Activated CD8-positive, alpha-beta memory T cell treated with anti-CD3 and anti-CD28 coated beads for 1 hour (primary cell): Measurements from ENCODE around the gene POLR2A.

Experiments used
- DNase-seq, 2 donors: peaks; one replicate each; pipeline ENCODE4 v3.0.0-alpha.2; 2020; ENCODE audit warnings: low read depth in 1 of 2; ENCODE audit errors: extremely low read depth in 1 of 2

POLR2A gene

DNA sequence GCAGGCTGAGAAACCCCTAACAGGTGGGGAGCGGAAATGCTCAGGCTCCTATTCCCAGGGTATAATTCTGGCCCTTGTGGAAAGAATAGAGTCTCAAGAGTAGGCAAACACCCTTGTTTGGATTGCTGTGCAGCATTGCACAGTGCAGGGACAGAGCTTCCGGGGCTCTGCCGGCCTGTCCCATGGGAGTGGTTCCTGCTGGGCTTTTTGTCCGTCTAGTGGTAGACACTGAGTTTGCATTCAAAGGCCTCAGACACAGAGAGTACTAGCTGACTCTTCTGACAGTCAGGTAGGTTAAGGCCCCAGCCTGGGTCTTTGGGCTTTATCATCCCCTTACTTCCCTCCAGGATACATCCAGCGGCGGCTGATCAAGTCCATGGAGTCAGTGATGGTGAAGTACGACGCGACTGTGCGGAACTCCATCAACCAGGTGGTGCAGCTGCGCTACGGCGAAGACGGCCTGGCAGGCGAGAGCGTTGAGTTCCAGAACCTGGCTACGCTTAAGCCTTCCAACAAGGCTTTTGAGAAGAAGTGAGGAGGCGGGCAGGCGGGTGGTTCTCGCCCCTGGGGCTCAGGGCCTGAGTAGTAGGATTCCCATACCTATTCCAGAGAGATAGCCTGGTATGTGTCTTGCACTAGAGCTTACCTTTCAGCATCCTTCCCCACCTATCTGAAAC lies 18.1 kb downstream of the POLR2A start:
- DNase-seq: no peak

DNA sequence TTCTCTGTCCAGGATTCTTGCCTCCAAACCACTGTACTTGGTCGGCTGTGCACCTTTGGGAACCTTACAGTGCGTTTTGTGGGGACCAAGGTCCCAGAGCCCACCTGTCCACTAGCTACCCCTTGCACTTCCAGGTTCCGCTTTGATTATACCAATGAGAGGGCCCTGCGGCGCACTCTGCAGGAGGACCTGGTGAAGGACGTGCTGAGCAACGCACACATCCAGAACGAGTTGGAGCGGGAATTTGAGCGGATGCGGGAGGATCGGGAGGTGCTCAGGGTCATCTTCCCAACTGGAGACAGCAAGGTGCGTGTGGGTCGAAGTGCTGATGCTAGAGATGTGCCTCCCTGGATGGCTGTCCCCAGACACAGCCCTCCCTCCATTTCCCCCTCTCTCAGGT lies 18.8 kb downstream of the POLR2A start:
- DNase-seq: no peak

DNA sequence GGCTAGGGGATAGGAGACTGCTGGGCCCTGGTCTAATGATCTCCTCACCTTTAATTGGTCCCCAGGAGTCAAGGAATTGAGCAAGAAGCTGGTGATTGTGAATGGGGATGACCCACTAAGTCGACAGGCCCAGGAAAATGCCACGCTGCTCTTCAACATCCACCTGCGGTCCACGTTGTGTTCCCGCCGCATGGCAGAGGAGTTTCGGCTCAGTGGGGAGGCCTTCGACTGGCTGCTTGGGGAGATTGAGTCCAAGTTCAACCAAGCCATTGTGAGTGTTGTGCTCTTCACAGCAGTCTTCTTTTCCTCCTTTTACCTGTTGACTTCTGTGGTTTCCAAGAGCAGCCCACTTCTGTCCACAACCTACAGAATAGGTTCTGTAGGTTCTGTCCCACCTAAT lies 19.4 kb downstream of the POLR2A start:
- no peak for DNase-seq

DNA sequence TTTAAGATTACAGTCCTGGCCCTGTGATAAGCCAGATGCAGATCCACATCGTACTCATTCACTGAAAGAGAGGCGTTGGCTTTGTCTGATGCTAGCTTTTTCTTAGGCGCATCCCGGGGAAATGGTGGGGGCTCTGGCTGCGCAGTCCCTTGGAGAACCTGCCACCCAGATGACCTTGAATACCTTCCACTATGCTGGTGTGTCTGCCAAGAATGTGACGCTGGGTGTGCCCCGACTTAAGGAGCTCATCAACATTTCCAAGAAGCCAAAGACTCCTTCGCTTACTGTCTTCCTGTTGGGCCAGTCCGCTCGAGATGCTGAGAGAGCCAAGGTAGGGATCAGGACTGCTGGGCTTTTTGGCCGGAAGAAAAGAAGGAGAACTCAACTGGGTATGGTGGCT lies 24.0 kb downstream of the POLR2A start:
- DNase-seq: no peak

DNA sequence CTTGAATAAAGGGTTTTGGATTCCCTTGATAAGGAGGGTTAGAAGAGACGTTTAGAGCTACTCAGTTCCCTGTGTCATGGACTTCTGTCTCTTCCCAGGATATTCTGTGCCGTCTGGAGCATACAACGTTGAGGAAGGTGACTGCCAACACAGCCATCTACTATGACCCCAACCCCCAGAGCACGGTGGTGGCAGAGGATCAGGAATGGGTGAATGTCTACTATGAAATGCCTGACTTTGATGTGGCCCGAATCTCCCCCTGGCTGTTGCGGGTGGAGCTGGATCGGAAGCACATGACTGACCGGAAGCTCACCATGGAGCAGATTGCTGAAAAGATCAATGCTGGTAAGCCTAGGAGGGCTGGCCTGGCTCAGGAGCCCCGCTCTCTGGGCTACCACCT lies 24.7 kb downstream of the POLR2A start:
- DNase-seq: no peak

DNA sequence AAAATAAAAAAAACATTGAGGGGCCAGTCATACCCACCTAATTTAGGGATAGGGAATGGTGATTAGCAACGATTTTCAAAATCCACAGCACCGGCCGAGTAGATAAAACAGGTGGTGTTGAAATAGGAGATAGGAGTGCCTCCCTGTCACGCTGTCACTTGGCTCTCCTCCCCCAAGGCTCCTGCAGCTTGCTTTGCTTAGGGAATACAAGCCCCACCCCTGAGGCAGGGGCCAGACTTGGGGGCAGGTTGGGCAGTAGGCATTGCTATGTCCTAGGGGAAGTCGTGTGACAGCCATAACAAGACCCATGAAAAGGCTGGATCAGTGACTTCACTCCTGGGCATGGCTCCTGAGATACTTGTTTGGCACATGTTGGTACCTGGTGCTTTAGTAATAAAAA lies 25.8 kb downstream of the POLR2A start:
- no peak for DNase-seq

DNA sequence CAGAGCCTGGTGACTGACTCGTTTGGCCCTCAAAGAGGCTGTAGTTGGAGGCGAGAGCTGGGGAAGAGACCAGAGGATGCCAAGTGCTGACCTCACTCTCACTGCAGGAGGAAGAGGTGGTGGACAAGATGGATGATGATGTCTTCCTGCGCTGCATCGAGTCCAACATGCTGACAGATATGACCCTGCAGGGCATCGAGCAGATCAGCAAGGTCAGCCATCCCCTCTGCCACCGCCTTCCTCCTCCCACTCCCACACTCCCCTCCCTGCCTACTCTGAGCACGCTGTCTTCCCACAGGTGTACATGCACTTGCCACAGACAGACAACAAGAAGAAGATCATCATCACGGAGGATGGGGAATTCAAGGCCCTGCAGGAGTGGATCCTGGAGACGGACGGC lies 26.9 kb downstream of the POLR2A start:
- no peak for DNase-seq

DNA sequence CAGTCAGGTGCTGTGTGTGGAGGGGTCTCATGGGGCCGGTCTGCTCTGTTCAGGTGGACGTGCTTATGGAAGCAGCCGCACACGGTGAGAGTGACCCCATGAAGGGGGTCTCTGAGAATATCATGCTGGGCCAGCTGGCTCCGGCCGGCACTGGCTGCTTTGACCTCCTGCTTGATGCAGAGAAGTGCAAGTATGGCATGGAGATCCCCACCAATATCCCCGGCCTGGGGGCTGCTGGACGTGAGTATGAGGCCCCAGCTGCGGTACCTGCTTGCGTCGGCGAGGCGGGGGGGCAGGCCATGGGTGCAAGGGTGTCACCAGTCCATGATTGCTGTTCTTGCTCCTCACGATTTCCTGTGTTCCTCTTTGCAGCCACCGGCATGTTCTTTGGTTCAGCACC lies 27.9 kb downstream of the POLR2A start:
- no peak for DNase-seq

DNA sequence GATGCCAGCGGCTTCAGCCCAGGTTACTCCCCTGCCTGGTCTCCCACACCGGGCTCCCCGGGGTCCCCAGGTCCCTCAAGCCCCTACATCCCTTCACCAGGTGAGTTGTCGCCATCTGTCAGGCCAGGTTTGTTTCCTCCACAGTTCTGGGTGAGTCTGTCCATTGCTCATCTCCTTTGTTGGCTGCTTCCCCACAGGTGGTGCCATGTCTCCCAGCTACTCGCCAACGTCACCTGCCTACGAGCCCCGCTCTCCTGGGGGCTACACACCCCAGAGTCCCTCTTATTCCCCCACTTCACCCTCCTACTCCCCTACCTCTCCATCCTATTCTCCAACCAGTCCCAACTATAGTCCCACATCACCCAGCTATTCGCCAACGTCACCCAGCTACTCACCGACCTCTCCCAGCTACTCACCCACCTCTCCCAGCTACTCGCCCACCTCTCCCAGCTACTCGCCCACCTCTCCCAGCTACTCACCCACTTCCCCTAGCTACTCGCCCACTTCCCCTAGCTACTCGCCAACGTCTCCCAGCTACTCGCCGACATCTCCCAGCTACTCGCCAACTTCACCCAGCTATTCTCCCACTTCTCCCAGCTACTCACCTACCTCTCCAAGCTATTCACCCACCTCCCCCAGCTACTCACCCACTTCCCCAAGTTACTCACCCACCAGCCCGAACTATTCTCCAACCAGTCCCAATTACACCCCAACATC lies 28.8 kb downstream of the POLR2A start:
- DNase-seq: no peak

DNA sequence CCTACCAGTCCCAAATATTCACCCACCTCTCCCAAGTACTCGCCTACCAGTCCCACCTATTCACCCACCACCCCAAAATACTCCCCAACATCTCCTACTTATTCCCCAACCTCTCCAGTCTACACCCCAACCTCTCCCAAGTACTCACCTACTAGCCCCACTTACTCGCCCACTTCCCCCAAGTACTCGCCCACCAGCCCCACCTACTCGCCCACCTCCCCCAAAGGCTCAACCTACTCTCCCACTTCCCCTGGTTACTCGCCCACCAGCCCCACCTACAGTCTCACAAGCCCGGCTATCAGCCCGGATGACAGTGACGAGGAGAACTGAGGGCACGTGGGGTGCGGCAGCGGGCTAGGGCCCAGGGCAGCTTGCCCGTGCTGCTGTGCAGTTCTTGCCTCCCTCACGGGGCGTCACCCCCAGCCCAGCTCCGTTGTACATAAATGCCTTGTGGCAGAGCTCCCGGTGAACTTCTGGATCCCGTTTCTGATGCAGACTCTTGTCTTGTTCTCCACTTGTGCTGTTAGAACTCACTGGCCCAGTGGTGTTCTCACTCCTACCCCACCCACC lies 29.8 kb downstream of the POLR2A start:
- DNase-seq: no peak

DNA sequence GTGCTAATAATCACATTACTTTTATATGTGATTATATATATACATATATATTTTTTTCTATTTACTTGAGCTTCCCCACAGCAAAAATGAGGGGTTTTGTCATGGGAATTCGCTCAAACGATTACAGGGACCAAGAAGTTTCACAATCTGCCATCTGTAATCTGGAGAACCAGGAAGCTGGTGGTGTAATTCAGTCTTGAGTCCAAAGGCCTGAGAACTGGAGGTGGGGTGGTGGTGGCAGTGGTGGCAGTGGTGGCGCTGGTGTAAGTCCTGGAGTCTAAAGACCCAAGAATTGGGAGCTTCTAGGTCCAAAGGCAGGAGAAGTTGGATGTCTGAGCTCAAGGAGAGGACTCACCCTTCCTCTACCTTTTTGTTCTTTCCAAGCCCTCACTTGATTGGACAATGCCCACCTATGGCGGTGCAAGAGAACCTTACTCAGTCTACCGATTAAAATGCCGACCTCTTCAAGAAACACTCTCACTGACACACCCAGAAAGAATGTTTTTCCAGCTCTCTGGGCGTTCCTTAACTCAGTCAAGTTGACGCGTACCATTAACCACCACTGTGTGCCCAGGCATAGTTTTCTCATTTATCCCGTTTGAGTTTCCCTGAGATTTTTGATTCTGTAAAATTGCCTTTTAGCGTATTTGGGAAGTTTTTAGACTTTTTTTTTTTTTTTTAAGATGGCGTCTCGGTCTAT lies 31.9 kb downstream of the POLR2A start:
- no peak for DNase-seq

DNA sequence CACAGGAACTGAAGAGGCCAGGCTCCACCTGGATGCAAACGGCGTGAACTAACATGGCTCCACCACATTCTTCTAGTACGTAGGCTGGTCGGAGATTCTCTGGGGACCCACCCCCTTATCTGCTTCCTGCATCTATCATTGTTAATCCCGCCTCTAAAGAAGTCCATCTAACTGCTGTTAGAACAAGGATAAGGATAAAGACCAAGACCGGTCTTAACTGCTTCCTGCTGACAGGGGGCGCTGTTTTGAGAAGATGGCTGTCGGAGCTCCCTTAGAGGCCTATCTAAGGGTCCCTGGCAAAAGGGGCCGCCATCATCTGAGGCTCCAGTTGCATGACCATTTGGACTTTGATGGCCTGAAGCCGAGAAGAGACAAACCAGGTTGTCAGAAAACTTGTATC lies 38.9 kb downstream of the POLR2A start:
- DNase-seq: peak in 1 of 2 donors; percentile 36

DNA sequence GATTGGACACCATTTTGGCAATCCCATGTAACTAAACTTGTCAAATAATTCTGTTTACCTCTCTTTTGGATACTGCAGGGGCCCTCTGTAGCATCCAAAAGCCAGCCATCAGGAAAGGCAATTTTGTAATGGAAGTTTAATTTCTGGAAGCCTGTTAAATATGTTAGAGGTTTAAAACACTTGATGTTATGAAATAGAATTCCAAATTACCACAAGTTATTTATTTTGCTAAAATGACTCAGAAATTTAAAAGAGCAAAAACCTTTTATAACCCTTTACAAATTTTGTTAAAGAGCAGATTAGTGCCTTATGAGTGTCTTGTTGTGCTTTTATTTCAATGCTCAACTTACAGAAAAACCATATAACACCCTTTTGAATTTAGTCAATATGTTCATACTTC lies 44.7 kb downstream of the POLR2A start:
- DNase-seq: no peak

DNA sequence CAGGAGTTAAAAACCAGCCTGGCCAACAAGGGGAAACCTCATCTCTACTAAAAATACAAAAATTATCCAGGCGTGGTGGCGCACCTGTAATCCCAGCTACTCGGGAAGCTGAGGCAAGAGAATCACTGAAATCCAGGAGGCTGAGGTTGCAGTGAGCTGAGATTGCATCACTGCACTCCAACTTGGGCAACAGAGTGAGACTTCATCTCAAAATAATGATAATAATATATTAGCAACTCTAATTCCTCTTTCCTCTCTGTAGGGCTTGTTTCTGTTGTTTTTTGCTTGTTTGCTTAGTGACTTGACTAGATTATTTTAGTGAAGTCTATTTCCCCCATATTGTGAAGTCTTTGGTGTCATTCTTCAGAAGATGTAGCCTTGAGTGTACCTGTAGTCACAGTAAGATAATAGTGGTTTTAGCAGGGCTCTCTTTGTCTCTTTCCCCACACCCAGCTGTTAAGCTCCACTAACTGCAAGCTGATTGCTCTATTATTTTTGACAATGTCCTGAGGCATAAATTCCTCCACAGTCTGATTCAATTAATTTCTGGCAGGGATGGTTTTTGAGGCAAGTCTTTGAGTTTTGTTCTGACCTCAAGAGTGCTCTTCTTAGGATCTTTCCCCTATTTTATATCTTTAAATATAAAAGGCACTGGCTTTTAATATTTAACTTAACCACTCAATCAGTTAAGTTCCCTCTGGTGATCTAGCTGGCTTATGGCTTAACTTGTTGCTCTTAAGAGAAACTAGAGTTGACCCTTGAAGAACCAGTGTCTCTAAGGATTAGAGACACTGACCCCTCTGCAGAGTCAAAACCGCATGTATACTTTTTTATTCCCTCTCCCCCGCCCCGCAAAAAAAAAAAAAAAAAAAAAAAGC lies 46.1 kb downstream of the POLR2A start:
- no peak for DNase-seq

DNA sequence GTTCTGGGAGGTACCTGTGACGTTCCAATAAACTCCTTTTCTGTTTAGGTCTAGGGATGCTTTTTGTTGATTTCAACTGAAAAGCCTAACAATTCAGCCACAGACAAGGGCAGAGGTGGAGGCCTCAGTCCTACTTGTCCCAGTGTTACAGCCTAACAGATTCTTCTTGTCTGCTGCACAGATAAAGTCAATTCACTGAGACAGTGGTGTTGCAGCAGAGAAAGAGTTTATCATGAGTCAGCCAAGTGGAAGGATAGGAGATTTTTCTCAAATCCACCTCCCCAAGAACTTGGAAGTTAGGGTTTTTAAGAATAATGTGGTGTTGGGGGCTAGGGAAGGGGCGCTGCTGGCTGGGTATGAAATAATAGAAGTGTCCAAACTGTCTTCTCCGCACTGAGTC lies 53.9 kb downstream of the POLR2A start:
- DNase-seq: no peak

DNA sequence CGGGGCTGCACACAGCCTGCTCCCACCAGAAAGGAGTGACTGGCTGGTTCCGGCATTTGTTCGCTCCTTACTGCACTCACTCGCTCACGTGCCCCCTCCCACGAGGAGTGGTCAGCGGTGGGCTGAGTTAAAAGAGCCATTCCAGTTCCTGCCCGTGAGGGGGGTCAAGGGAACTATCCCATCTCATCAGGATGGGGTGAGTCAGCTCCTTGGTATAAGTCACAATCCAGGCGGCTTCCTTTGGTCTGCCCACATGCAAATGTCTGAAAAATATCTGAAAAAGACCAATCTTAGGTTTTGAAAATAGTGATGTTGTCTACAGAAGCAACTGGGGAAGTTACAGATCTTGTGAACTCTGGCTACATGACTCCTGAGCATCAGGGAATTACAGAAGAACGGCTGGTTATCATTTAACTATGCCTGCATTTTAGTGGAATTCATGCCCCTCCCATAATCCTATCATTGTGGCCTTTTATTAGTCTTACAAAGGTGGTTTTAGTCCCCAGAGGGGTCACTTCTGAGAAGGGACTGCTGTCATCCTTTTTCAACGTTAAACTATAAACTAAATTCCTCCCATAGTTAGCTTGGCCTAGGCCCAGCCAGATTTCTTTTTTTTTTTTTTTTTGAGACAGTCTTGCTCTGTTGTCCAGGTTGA lies 54.9 kb downstream of the POLR2A start:
- no peak for DNase-seq

DNA sequence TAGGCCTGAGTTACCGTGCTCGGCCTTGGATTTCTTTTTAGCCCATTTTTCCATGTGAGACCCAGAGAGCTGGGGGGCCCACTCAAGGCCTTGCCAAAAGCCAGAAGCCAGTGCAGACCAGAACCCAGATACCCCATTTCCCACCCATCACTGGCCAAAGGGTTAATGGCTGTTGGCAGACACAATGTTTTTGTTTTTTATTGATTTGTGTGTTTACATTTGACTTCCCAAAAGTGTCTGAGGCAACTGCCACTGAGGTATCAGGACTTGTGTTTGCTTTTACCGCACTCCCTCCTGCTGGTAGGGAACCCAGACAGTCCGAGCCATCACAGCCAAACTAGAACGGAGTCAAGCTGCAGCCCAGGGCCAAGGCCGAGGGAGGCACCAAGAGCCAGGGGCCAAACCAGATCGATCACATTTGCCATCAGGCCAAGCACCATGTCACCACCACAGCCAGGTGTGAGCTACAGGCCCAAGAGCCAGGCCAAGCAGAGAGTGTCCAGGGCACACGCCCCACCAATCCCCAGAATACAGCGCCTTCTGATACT lies 57.0 kb downstream of the POLR2A start:
- DNase-seq: no peak

DNA sequence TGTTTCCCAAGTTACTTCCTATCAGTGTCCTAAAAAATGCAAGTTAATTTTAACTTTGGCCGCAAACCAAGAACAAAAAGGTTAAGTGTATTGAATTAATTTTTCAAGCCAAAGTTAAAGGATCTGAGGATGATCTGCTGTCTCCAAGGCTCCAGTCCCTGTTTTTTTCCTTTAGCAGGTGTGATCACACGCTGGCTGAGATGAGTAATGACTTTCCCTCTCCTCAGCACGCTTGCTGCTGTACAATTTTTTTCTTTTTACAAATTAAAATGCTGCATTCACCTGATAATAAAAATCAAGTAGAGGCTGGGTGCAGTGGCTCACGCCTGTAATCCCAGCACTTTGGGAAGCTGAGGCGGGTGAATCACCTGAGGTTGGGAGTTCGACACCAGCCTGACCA lies 60.7 kb downstream of the POLR2A start:
- no peak for DNase-seq

DNA sequence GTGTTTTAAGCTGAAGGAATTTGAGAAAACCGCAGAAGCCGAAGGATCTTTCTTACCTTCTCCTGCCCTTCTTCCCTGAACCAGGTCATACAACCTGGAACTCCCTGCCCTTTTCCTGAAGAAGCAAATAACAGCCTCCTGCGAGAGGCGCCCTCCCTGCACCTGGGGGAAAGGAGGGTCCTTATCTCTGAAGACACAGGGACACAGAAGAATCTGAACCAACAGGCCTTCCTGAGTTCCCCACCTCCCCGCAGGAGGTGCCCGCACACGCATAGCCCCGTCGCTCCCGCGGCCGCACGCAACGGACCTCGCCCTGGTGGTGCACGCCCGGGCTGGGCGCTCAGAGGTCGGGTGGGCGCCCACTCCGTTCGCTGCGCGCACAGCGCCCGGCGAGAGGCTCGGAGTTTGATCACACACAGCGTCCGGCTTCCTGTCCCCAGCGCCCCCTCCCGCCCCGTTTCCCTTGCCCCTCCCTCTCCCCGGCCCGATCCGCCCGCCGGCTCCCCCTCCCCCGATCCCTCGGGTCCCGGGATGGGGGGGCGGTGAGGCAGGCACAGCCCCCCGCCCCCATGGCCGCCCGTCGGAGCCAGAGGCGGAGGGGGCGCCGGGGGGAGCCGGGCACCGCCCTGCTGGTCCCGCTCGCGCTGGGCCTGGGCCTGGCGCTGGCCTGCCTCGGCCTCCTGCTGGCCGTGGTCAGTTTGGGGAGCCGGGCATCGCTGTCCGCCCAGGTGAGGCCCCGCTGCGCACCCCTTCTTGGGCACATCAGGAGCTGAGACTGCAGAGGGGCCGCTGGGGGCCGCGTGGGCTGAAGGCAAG lies 64.6 kb downstream of the POLR2A start, which contains the start of gene TNFSF12:
TNFSF12 (plus strand) TSS at position 474 of the 816 bp plus-strand sequence; CDS start at position 570, 96 bp downstream.
- DNase-seq: peak in 1 of 2 donors; percentile 51
